Inflammatory macrophage (primary cell): Measurements from ENCODE around the gene SLC5A5.

Experiments used
- DNase-seq, 2 donors: peaks; one replicate each; pipeline ENCODE4 v3.0.0-alpha.2; 2020 to 2022

SLC5A5 gene

DNA sequence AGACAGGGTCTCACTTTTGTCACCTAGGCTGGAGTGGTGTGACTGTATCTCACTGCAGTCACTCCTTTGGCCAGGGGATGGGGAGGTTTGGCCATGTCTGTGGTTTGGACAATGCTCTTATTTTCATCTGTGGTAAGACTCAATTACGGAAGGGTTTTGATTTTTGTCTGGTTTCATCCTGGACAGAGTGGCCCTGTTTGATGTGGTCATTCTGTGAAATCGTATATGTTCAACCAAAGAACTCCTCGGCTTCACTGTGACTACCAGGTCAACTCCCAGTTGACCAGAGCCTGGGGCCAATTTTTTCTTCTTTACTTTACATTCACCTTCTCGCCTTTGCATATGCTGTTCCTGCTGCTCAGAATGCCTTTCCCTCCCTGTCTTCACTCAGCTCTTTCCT is 54.3 kb downstream of the SLC5A5 start:
- no peak for DNase-seq

DNA sequence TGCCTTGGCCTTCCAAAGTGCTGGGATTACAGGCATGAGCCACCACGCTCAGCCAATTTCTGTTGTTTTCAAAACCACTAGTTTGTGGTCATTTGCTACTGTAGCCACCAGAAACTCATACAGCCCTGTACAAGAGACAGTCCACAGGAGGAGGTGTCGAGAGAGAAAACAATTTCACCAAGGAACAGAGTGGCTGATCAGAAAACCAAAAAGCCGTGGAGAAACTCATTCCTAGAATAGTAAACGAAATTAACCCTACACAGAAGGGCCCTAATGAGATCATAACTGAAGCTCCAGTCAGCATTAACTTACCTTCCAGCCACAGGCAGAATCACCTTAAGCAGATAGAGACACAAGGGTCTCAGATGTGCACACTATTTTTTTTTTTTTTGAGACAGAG is 57.3 kb downstream of the SLC5A5 start:
- no peak for DNase-seq

DNA sequence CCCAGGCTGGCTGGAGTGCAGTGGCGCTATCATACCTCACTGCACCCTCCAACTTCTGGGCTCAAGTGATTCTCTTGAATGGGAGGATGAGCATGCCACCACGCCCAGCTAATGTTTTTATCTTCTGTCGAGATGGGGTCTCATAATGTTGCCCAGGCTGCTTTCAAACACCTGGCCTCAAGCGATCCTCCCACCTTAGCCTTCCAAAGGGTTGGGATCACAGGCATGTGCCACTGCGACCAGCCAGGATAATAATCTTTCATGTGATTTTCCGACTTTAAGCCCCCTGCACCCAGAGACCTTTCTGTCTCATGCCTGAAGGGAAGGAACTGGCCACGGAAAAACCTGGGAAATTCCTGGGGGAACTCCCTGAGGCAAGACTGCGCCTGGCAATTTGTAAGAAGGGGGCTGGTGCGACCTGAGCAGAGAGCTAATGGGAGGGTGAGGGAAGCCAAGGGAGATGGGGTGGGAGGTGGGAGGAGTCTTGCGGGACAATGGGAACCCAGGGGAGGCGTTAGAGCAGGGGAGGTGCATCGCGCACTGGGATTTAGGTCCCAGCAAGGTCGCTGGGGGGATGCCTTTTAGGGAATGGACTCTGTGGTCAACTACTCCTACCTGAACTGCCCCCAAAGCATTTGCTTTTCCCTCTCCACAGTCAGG is 59.9 kb downstream of the SLC5A5 start:
- peak in 1 of 2 donors; percentile 8 for DNase-seq

DNA sequence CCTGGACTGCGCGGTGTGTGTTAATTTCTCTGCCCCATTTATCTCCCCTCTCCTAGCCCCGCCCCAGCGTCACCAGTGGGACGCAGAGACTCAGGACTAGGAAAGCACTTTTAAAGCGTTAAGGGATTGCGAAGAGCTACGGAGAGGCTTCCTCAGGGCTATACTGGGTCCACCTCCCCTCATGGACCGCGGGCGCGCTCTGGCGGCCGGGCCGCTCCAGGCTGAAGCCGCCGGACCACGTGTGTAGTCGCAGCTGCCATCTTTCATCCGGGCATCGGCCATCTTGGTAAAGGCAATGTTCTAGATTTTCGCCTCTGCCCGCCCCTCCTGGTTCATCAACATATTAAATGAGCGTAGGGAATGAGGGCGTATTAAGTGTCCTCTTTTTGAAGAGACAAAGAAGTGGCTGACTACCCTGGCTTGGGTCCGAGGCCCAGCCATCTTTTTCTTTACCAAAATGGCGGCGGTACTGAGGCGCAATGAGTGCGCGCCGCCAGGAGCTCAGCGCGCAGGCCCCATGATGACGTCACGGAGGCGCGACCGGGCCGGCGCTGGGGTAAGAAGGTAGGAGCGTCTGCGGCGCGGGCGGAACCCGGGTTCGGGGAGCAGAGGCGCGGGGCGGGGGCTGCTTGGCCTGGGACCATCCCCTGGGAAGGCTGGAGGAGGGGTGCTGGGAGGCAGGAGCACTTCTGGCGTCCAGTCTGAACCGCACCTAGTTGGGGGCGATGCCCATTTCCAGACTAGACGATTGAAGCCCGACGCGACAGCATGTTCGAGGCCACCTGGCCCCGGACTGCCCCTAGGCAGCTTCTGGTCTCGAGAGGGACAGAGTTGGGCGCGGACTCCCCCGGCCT is 61.0 kb downstream of the SLC5A5 start, which contains the start of gene CCDC124:
Gene CCDC124 (plus strand): TSS at position 531 of the 854 bp plus-strand sequence. CDS start 3,406 bp downstream, outside the sequence.
- DNase-seq, result peak; percentile 94 to 96

DNA sequence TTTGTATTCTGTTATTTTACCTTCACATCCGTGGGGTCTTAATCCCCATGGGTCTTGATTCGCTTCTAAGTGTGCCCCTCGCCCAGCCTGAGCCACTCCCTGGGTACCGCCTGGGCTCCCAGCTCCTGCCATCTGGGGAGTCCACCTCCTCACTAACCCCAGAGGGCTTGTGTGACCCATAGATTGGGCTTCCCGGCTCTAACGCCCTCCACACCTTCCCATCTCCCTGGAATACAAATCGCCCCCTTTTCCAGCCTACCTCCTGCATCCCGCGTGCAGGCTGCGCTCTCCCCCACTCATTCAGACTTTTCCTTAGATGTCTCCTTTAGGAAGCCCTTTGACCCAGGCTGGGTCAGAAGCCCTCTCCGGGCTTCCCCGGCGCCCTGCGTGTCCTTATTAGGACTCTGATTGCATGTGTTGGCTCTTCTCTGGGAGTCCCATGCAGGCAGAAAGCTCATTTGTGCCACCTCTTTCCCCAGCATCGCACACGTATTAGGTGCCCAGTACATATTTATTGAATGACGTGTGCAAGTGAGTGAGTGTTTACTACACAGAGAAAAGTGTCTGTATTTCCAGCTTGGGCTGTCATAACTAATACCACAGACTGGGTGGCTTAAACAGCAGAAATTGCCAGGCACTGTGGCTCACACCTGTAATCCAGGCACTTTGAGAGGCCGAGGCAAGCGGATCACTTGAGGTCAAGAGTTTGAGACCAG is 61.8 kb downstream of the SLC5A5 start:
- no peak for DNase-seq

DNA sequence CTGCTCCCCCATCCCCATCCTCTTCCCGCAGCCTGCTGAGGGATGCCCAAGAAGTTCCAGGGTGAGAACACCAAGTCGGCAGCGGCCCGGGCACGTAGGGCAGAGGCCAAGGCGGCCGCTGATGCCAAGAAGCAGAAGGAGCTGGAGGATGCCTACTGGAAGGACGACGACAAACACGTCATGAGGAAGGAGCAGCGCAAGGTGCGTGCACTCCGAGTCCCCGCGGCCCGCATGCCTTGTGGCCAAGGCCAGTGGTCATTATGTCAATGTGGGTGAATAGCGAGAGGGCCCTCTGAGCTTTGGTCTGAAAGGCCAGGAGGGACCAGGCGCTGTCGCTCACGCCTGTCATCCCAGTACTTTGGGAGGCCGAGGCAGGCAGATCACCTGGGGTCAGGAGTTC is 64.6 kb downstream of the SLC5A5 start:
- DNase-seq, result no peak

DNA sequence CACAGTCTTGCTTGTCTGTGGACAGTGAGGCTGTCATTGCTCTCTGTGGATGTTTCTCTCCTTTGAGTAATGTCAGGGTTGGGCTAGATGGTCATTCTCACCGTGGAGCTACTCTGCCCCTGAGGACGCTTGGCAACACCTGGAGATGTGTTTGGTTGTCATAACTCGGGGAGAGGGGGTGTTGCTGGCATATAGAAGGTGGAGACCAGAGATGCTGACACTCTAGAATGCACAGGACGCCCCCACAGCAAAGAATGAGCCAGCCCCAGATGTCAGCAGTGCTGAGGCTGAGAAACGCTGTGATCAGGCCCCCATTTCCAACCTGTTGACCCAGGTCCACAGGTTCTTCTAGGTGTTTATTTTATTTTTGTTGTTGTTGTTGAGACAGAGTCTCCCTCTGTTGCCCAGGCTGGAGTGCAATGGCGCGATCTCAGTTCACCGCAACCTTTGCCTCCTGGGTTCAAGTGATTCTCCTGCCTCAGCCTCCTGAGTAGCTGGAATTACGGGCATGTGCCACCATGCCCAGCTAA is 65.7 kb downstream of the SLC5A5 start:
- no peak for DNase-seq

DNA sequence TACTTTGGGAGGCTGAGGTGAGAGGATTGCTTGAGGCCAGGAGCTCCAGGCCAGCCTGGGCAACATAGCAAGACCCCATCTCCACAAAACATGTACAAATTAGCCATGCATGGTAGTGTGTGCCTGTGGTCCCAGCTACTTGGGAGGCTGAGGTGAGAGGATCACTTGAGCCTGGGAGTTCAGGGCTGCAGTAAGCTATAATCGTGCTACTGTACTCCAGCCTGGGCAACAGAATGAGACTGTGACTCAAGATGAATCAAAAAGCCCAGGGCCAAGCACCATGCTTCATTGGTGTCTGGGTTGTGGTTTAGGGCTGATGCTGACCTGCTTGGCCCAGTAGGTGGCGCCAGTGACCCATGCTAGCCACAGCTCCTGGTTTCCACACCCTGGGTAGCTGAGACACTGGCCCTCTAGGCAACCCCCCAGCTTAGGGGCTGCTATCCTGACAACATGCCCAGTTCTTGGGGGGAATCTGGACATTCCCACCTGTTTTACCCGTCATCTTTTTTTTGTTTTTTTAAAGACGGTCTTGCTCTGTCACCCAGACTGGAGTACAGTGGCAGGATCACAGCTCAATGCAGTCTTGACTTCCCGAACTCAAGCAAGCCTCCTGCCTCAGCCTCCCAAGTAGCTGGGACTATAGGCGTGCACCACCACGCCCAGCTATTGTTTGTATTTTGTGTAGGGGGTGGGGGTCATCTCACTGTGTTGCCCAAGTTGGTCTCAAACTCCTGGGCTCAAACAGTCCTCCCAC is 66.5 kb downstream of the SLC5A5 start:
- peak; percentile 71 to 78 for DNase-seq

DNA sequence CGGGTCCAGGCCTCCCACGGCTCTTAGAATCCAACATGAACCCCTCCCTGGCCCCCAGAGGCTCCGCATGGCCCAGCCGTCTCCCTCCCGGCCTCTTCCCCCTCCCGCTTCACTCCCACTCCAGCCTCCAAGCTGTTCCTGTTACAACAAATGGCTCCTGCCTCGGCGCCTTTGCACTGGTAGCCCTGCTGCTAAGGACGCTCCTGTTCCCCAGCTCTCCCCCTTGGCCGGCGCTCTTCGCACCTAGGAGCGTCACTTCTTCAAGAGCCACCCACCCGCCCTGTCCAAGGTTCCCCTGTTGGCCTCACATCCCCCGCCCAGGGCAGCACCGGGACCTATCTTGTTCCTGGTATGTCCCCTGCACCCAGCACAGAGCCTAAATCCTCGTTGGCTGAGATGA is 70.4 kb downstream of the SLC5A5 start:
- no peak for DNase-seq

DNA sequence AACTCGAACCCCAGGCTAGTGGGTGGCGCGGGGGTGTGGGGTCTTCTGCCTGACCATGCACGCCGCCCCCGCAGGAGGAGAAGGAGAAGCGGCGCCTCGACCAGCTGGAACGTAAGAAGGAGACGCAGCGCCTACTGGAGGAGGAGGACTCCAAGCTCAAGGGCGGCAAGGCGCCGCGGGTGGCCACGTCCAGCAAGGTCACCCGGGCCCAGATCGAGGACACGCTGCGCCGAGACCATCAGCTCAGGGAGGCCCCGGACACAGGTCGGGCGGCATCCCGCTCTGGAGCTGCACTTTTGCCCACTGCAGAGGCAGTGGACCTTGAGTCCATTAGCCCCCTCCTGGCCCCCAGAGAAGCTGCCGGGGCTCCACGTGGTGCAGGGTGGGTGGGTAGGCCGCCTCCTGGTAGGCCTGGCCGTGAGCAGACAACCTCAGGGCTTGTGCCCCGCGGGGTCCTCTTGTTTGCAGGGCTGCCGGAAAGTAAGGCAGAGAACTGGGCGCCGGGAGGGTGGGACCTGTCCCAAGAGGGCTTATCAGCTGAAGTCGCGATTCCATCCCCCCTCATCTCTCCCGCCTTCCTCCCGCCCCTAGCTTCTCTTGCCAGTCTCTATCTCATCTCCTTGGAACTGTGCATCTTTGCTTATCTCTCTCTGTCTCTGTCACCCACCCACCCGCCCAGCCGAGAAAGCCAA is 71.0 kb downstream of the SLC5A5 start:
- no peak for DNase-seq

DNA sequence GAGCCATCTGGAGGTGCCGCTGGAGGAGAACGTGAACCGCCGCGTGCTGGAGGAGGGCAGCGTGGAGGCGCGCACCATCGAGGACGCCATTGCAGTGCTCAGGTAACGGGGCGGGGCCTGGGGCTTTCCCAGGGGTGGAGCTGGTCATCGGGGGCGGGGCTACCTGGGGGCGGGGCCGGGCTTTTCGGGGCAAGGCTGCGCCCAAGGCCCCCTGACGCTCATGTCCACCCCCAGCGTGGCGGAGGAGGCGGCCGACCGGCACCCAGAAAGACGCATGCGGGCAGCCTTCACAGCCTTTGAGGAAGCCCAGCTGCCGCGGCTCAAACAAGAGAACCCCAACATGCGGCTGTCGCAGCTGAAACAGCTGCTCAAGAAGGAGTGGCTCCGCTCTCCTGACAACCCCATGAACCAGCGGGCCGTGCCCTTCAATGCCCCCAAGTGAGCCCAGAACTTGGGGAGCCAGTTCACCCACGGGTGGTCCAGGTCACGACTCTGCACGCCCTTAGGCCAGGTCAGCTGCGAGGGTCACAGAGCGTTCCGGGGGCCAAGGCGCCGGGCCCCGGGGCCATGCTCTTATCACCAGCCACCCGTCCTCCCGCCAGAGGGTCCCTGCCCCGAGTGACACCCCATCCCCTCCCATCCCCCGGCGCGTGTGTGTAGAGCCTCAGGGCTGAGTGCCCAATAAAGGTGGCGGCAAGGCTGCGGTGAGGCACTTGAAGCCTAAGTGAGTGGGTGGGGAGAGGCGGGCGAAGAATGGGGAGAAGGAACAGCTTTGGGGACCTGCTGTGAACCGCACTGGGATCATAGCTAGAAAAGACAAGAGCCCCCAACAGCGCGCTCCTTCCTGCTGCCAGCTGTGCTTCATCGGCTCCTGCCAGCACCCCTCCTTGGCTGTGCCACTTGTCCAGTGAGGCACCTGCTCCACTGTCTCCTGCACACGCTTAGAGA is 71.8 kb downstream of the SLC5A5 start:
- no peak for DNase-seq

DNA sequence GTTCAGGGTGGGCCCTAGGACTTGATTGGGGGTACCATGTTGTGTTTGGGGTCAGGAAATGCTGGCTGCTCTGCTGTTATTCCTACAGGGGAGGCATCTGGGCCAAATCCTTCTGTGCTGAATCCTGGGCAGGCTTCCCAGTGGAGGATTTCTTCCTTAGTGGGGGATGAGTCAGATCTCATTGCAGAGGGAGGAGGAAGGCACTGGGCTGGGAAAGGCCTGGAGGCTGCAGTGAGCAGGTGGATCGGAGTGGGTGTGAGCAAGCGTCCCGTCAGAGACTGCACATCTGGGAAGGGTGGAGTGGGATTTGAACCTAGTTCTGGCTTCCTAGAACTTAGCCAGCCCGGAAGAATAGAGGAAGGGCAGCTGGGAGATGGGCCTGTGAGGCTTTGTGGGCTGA is 72.6 kb downstream of the SLC5A5 start:
- no peak for DNase-seq
